BJ (cell line): ENCODE data around the gene COL3A1. TPM values are rescaled to one million over a fixed set of nuclear protein-coding genes. Genes with fewer than 3 reads are reported as not detected.

Experiments used
- CTCF ChIA-PET: fragments of 350-600 bp; formaldehyde crosslinking; extraction: SDS; loops from one replicate; lab custom pipeline; 2021; ENCODE audit warnings: antibody characterized with exemption, inconsistent platforms; lab: Yijun Ruan, JAX
- POLR2A ChIA-PET: fragments of 300-600 bp; sonication (Branson Sonifier 250); formaldehyde crosslinking; extraction: SDS; loops from one replicate; lab custom pipeline; 2021; ENCODE audit warnings: antibody characterized with exemption; lab: Charles Lee
- DNase-seq: peaks from one replicate; pipeline ENCODE4 v3.0.0-alpha.2; 2011; ENCODE audit warnings: low read depth
- H3K27me3 ChIP-seq: 2 replicates; pipeline ENCODE4 v1.6.0; 2011; ENCODE audit warnings: low read length; ENCODE audit not compliant: control insufficient read depth, insufficient read depth
- H3K36me3 ChIP-seq: 2 replicates; pipeline ENCODE4 v1.5.1; 2011; ENCODE audit warnings: low read length; ENCODE audit not compliant: control insufficient read depth, insufficient read depth
- H3K4me3 ChIP-seq: 2 replicates; pipeline ENCODE4 v1.5.1; 2011; ENCODE audit warnings: low read depth, mild to moderate bottlenecking, control low read depth, low read length
- CTCF ChIP-seq: IDR thresholded peaks from 2 replicates; pipeline ENCODE4 v1.5.1; 2011; ENCODE audit warnings: low read depth, mild to moderate bottlenecking, control low read depth, inconsistent platforms, low read length, moderate library complexity; ENCODE audit not compliant: insufficient read depth
- polyA plus RNA-seq: library from polyadenylated mRNA; depleted of rRNA; stranded (reverse); fragments of >200 nt; gene quantifications from 2 replicates; pipeline ENCODE4 v1.2.3, GENCODE V29; 2011

COL3A1 gene
- polyA plus RNA-seq, 1 experiment: 1,450 TPM

DNA sequence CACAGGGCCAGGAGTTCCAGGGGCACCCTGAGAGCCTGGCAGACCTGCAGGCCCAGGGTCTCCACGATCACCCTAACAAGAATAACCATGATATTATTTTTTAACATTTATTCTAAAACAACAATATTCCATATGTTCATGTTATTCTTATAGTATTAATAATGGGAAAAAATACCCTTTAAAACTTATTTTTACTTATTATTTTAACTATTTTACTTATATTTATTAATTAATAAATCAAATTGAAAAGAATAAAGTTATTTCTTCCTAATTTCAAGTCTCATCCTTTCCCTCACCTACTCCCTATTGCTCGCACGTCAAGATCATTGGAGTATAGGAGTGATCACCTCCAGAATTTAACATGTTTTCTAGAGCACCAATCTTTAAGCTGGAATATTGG is 71.7 kb downstream of the COL3A1 start:
- TF ChIP-seq CTCF: no peak
- POLR2A ChIA-PET: no interaction called here
- no peak for DNase-seq
- Histone ChIP-seq H3K27me3 (no peaks in the 10 kb centered on the region), H3K36me3 (peaks cover 12% of the 10 kb centered on the region), H3K4me3 (no peak overlapping the region)
- CTCF ChIA-PET: interaction anchor here (0.6 to 1.3 kb wide), 2 partner anchors 21 to 616 kb away, joined by 3 to 5 read pairs; no protein-coding TSS in a partner anchor

GRCh38 chr2:189046320-189046719 is 72.1 kb downstream of the COL3A1 start:
- CTCF ChIA-PET: interaction anchor here (1.3 kb wide), 1 partner anchor 21 kb away, joined by 3 read pairs; no protein-coding TSS in a partner anchor
- H3K36me3 ChIP-seq: peaks cover 13% of the 10 kb centered on the region
- no peak overlapping the region for H3K4me3 ChIP-seq
- no peak for TF ChIP-seq CTCF
- no peak for DNase-seq
- POLR2A ChIA-PET: no interaction called here
- H3K27me3 ChIP-seq: no peaks in the 10 kb centered on the region

- ChIA-PET POLR2A (no interaction called here), CTCF (interaction anchor here (0.6 kb wide), 1 partner anchor 8 kb away, joined by 3 read pairs; no protein-coding TSS in a partner anchor)
- Histone ChIP-seq H3K36me3 (peaks cover 11% of the 10 kb centered on the region), H3K27me3 (no peaks in the 10 kb centered on the region), H3K4me3 (no peak overlapping the region)
- TF ChIP-seq CTCF: no peak
- DNase-seq: no peak
These were observed 73.2 kb downstream of the COL3A1 start for GRCh38 chr2:189047171-189047888.

GRCh38 chr2:189048189-189048588 is 74.0 kb downstream of the COL3A1 start:
- TF ChIP-seq CTCF: no peak
- POLR2A ChIA-PET: no interaction called here
- CTCF ChIA-PET: no interaction called here
- Histone ChIP-seq H3K4me3 (no peak overlapping the region), H3K27me3 (no peaks in the 10 kb centered on the region), H3K36me3 (peaks cover 11% of the 10 kb centered on the region)
- DNase-seq: no peak

- CTCF ChIA-PET: interaction anchor here (1.5 to 1.7 kb wide), 2 partner anchors 25 to 48 kb away, joined by 3 to 5 read pairs; no protein-coding TSS in a partner anchor
- DNase-seq: no peak
- TF ChIP-seq CTCF: no peak
- Histone ChIP-seq H3K27me3 (no peaks in the 10 kb centered on the region), H3K4me3 (no peak overlapping the region), H3K36me3 (peaks cover 11% of the 10 kb centered on the region)
- POLR2A ChIA-PET: interaction anchor here (0.6 kb wide), 1 partner anchor 467 kb away, joined by 4 read pairs; no protein-coding TSS in a partner anchor
These were observed 75.6 kb downstream of the COL3A1 start for GRCh38 chr2:189049709-189050164.
